GM20000 (cell line): ENCODE data around the gene ARMC3.

Experiments used
- DNase-seq: peaks from one replicate; pipeline ENCODE4 v3.0.0; 2012; ENCODE audit warnings: low spot score
- TF ChIP-seq, protein P1 (sequence below): IDR thresholded peaks from 2 replicates; pipeline ENCODE4 v1.5.1; 2012; ENCODE audit warnings: mild to moderate bottlenecking, control low read depth; ENCODE audit errors: extremely low read depth, missing control alignments

The ARMC3 gene

GRCh38 chr10:23079700-23080099, 151.8 kb downstream of the ARMC3 start:
- TF ChIP-seq, protein P1, sequence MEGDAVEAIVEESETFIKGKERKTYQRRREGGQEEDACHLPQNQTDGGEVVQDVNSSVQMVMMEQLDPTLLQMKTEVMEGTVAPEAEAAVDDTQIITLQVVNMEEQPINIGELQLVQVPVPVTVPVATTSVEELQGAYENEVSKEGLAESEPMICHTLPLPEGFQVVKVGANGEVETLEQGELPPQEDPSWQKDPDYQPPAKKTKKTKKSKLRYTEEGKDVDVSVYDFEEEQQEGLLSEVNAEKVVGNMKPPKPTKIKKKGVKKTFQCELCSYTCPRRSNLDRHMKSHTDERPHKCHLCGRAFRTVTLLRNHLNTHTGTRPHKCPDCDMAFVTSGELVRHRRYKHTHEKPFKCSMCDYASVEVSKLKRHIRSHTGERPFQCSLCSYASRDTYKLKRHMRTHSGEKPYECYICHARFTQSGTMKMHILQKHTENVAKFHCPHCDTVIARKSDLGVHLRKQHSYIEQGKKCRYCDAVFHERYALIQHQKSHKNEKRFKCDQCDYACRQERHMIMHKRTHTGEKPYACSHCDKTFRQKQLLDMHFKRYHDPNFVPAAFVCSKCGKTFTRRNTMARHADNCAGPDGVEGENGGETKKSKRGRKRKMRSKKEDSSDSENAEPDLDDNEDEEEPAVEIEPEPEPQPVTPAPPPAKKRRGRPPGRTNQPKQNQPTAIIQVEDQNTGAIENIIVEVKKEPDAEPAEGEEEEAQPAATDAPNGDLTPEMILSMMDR = no peak
- DNase-seq = no peak

DNA sequence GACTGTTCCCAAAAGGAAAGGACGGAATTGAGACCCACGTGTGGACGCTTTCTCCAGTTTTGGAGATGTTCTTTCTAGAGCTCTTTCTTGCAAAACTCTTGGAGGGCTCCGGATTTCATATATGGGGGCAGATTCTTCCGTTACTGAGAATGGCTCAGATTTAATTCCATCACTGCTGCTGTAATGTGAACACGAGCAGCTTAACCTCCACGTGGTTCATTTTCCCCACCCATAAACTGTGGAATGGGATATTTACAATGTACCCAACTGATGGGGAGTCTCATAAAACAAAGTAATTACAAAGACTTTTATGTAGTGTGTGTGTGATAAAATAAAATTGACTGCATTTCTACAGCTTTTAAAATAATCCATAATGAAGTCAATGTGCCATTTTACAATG, 152.4 kb downstream of the ARMC3 start:
- DNase-seq = no peak
- TF ChIP-seq, protein P1 = no peak

GRCh38 chr10:23081221-23081750, 153.4 kb downstream of the ARMC3 start:
- TF ChIP-seq, protein P1 = no peak
- DNase-seq = no peak

DNA sequence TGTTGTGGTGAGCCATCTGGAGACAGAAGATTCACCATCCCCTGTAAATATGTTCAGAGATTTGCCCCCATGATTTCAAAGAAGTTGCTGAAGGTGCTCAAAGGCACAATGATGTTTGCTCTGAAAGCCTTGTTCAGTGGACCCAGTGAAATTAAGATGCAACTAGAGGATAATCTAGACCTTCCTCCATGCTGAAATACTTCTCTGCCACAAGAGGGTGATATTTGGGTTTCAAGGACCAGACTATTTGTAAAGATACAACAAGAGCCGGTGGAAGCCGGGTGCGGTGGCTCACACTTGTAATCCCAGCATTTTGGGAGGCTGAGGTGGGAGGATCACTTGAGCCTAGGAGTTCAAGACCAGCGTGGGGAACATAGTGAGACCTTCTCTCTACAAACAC, 154.0 kb downstream of the ARMC3 start:
- no peak for DNase-seq
- TF ChIP-seq, protein P1 = peak; percentile 14
